ENCODE results near the gene IFI16. TPM values are rescaled to one million over a fixed set of nuclear protein-coding genes. Genes with fewer than 3 reads are reported as not detected.

IFI16 gene
- total and polyA plus RNA-seq, 4 donors, result 36.6 to 174 (median 110) TPM

DNA sequence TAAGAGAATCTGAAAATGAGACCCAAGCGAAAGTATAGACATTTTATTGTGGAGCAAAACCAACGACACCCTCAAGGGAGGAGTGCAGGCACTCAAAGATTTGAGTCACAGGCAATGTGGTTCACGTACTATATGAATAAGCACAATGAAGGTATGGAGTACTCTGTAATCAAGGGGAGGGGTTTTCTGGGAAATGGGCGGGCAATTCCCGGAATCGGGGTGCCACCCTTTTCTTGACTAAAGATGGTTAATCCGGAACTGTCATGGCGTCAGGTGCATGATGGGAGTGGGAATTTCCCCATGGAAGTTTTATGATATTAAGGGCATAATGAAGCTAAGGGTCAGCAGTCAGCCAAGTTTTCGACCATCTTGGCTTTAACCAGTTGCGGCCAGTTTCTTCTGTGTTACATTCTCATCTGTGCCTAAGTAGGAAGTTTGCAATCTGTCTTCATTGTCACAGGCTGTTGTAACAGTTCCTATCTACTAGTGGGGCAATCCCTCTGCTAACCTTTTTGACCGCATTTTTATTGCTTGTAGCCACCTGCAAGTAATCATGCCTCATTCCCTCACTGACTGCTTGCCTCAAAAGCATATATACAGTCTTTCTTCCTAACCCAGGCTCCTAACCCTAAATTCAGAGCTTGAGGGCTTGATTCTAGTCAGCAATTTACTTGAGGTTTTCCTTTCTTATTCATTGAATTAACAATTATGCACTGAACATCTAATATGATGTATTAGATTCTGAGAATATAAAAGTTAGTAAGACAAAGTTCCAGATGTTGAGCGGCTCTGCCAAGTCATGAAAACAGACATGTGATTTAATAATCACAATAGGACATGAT lies 67.6 kb downstream of the IFI16 start:
- intact Hi-C loops (cut with DNase I), result loop anchor here in 1 of 2 donors (10.0 kb wide), 1 partner anchor 873 kb away; no protein-coding TSS in a partner anchor
- Histone ChIP-seq H3K36me3 (ENCODE audit: control insufficient read depth in 1 of 2, insufficient read depth in 2 of 2, low read length in 1 of 2) (no peaks in the 10 kb centered on the region), H3K4me3 (ENCODE audit: low read length in 2 of 2) (no peak overlapping the region), H3K27ac (ENCODE audit: low read depth in 1 of 2, low read length in 2 of 2) (no peak overlapping the region), H3K4me1 (ENCODE audit: control insufficient read depth in 1 of 2, insufficient read depth in 2 of 2, low read length in 2 of 2) (no peaks in the 10 kb centered on the region), H3K9me3 (ENCODE audit: control insufficient read depth, low read length) (no peaks in the 10 kb centered on the region), H3K27me3 (ENCODE audit: control insufficient read depth in 1 of 2, insufficient read depth in 2 of 2, low read length in 1 of 2) (no peaks in the 10 kb centered on the region)
- 80 to 82% methylated on average over 12 of the region's 12 CpGs for WGBS, 2 donors
- ATAC-seq (ENCODE audit: low FRiP score) (peak; percentile 56), DNase-seq (peak; percentile 72 to 77)

DNA sequence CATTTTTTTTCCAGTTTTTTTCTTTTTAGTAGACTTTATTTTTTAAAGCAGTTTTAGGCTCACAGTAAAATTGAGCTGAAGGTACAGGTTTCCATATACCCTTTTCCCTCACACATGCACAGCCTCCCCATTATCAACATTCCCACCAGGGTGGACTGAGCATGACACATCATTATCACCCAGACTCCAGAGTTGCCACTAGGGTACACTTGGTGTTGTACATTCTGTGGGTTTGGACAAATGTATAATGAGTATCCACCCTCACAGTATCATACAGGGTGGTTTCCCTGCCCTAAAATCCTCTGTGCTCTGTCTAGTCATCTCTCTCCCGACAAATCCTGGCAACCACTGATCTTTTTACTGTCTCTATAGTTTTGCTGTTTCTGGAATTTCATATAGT lies 69.8 kb downstream of the IFI16 start:
- WGBS, 2 donors, result 81 to 83% methylated on average over 1 of the region's 1 CpG
- intact Hi-C loops (cut with DNase I), result loop anchor here in 1 of 2 donors (10.0 kb wide), 1 partner anchor 875 kb away; no protein-coding TSS in a partner anchor
- Histone ChIP-seq H3K36me3 (ENCODE audit: control insufficient read depth in 1 of 2, insufficient read depth in 2 of 2, low read length in 1 of 2) (no peaks in the 10 kb centered on the region), H3K27me3 (ENCODE audit: control insufficient read depth in 1 of 2, insufficient read depth in 2 of 2, low read length in 1 of 2) (no peaks in the 10 kb centered on the region), H3K27ac (ENCODE audit: low read depth in 1 of 2, low read length in 2 of 2) (no peak overlapping the region), H3K9me3 (ENCODE audit: control insufficient read depth, low read length) (no peaks in the 10 kb centered on the region), H3K4me3 (ENCODE audit: low read length in 2 of 2) (no peak overlapping the region), H3K4me1 (ENCODE audit: control insufficient read depth in 1 of 2, insufficient read depth in 2 of 2, low read length in 2 of 2) (no peaks in the 10 kb centered on the region)
- DNase-seq (no peak), ATAC-seq (ENCODE audit: low FRiP score) (no peak)

DNA sequence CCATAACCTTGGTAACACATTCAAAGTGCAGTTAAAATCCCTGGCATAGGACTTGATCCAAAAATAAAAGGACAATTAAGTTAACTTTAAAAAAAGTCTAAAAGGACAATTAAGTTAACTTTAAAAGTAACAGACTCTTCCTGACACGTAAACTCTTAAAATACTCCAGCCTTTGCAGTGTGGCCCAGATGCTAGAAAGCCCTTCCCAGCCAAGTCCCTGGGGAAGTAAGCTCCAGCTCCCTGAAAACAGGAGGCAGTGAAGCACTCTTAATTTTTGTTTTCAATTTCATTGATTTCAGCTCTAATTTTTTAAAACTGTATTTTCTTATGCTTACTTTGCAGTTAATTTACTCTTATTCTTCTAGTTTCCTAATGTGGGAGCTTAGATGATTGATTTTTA lies 71.9 kb downstream of the IFI16 start:
- H3K4me3 ChIP-seq (ENCODE audit: low read length in 2 of 2), result no peak overlapping the region
- intact Hi-C loops (cut with DNase I), result no loop called here
- 23 to 39% methylated on average over 1 of the region's 1 CpG for WGBS, 2 donors
- H3K36me3 ChIP-seq (ENCODE audit: control insufficient read depth in 1 of 2, insufficient read depth in 2 of 2, low read length in 1 of 2), result no peaks in the 10 kb centered on the region
- DNase-seq (no peak), ATAC-seq (ENCODE audit: low FRiP score) (no peak)
- no peaks in the 10 kb centered on the region for H3K27me3 ChIP-seq (ENCODE audit: control insufficient read depth in 1 of 2, insufficient read depth in 2 of 2, low read length in 1 of 2)
- H3K4me1 ChIP-seq (ENCODE audit: control insufficient read depth in 1 of 2, insufficient read depth in 2 of 2, low read length in 2 of 2), result no peaks in the 10 kb centered on the region
- no peak overlapping the region for H3K27ac ChIP-seq (ENCODE audit: low read depth in 1 of 2, low read length in 2 of 2)
- no peaks in the 10 kb centered on the region for H3K9me3 ChIP-seq (ENCODE audit: control insufficient read depth, low read length)

DNA sequence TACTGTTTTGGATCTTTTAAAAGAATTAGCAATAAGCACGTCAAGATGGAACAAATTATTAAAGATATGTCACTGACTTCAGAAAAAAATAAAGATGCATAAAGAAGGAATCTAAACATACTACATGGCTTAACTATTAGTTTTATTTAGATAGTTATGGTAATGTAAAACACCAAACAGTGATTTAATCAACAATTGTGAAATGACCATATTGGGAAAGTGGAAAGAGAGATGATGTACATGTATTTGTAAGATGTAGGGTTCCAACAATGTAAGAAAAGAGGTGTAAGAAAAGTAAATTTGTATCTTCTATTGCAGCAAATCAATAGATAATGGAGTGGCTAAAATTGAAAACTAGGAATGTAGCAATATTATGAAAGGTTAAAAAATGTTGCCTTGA lies 73.3 kb downstream of the IFI16 start:
- no peak for DNase-seq
- Histone ChIP-seq H3K36me3 (ENCODE audit: control insufficient read depth in 1 of 2, insufficient read depth in 2 of 2, low read length in 1 of 2) (no peaks in the 10 kb centered on the region), H3K27me3 (ENCODE audit: control insufficient read depth in 1 of 2, insufficient read depth in 2 of 2, low read length in 1 of 2) (no peaks in the 10 kb centered on the region), H3K4me3 (ENCODE audit: low read length in 2 of 2) (no peak overlapping the region), H3K27ac (ENCODE audit: low read depth in 1 of 2, low read length in 2 of 2) (no peak overlapping the region), H3K4me1 (ENCODE audit: control insufficient read depth in 1 of 2, insufficient read depth in 2 of 2, low read length in 2 of 2) (no peaks in the 10 kb centered on the region), H3K9me3 (ENCODE audit: control insufficient read depth, low read length) (no peaks in the 10 kb centered on the region)
- no peak for ATAC-seq (ENCODE audit: low FRiP score)
- 82 to 87% methylated on average over 1 of the region's 1 CpG for WGBS, 2 donors
- intact Hi-C loops (cut with DNase I), result no loop called here

DNA sequence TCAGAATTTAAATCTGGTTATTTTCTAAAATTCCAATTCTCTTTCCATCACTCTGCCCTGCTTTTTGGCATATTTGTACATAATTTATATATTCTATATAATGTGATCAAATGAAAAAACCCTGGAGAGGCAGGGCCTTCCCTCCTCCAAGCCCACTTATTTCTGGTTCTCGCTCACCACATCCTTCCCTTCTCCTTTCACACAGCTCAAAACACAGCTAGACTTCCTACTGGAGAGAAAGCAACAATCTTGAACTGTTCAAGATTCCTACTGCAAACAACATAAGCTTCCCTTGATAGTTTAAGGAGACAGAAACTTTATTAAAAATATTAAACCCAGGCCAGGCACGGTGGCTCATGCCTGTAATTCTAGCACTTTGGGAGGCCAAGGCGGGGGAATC lies 74.4 kb downstream of the IFI16 start:
- H3K27me3 ChIP-seq (ENCODE audit: control insufficient read depth in 1 of 2, insufficient read depth in 2 of 2, low read length in 1 of 2), result no peaks in the 10 kb centered on the region
- H3K4me1 ChIP-seq (ENCODE audit: control insufficient read depth in 1 of 2, insufficient read depth in 2 of 2, low read length in 2 of 2), result no peaks in the 10 kb centered on the region
- 75 to 76% methylated on average over 3 of the region's 3 CpGs for WGBS, 2 donors
- no peak for ATAC-seq (ENCODE audit: low FRiP score)
- H3K4me3 ChIP-seq (ENCODE audit: low read length in 2 of 2), result no peak overlapping the region
- no peak overlapping the region for H3K27ac ChIP-seq (ENCODE audit: low read depth in 1 of 2, low read length in 2 of 2)
- H3K9me3 ChIP-seq (ENCODE audit: control insufficient read depth, low read length), result no peaks in the 10 kb centered on the region
- no peaks in the 10 kb centered on the region for H3K36me3 ChIP-seq (ENCODE audit: control insufficient read depth in 1 of 2, insufficient read depth in 2 of 2, low read length in 1 of 2)
- intact Hi-C loops (cut with DNase I), result no loop called here
- DNase-seq, result no peak

DNA sequence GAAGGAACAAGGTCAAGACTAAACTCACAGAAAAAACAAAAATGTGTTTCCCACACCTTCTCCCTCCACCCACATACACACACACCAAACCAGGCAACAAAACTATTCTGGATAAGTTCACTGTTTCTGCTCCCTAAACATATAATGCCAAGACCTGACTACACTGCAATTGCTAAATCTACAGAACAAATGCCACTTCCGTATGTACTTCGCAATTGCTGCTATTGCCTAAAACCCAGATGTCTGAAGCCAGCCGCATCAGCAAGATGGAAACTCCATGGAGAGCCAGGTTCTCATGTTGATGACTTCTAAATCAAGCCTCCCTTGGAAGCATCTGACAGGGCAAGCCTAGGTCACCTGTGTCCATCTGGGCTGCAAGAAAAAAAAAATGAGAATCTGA lies 75.2 kb downstream of the IFI16 start:
- intact Hi-C loops (cut with DNase I), result no loop called here
- no peak for ATAC-seq (ENCODE audit: low FRiP score)
- WGBS, 2 donors, result 89 to 90% methylated on average over 3 of the region's 3 CpGs

DNA sequence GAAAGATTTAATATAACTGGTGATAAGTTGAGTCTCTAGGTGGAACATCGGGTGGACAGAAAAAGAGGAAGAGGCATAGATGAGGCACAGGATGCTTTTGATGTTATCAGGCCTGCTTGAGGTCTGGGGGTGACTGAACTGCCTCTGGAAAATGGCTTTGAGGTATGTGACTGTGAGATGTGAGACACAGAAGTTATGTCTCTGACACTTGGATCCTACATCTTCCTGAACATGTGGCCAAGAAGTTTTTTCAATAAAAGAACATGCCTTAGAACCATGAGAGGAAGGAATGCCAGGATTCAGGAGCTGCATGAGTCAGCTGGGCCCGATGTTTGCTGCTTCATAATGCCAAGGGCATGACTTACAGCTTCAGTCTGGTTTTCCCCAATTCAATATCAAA lies 78.3 kb downstream of the IFI16 start:
- intact Hi-C loops (cut with DNase I), result no loop called here
- ATAC-seq (ENCODE audit: low FRiP score) (no peak), DNase-seq (no peak)
- H3K27me3 ChIP-seq (ENCODE audit: control insufficient read depth in 1 of 2, insufficient read depth in 2 of 2, low read length in 1 of 2), result no peaks in the 10 kb centered on the region
- 45 to 47% methylated on average over 2 of the region's 2 CpGs for WGBS, 2 donors
- H3K27ac ChIP-seq (ENCODE audit: low read depth in 1 of 2, low read length in 2 of 2), result no peak overlapping the region
- H3K36me3 ChIP-seq (ENCODE audit: control insufficient read depth in 1 of 2, insufficient read depth in 2 of 2, low read length in 1 of 2), result no peaks in the 10 kb centered on the region
- H3K4me3 ChIP-seq (ENCODE audit: low read length in 2 of 2), result no peak overlapping the region
- H3K9me3 ChIP-seq (ENCODE audit: control insufficient read depth, low read length), result no peaks in the 10 kb centered on the region
- no peaks in the 10 kb centered on the region for H3K4me1 ChIP-seq (ENCODE audit: control insufficient read depth in 1 of 2, insufficient read depth in 2 of 2, low read length in 2 of 2)

More for the DNA sequence above, 75.2 kb downstream of the IFI16 start:
- no peak overlapping the region for H3K27ac ChIP-seq (ENCODE audit: low read depth in 1 of 2, low read length in 2 of 2)
- no peaks in the 10 kb centered on the region for H3K36me3 ChIP-seq (ENCODE audit: control insufficient read depth in 1 of 2, insufficient read depth in 2 of 2, low read length in 1 of 2)
- DNase-seq, result no peak
- H3K27me3 ChIP-seq (ENCODE audit: control insufficient read depth in 1 of 2, insufficient read depth in 2 of 2, low read length in 1 of 2), result no peaks in the 10 kb centered on the region
- no peaks in the 10 kb centered on the region for H3K4me1 ChIP-seq (ENCODE audit: control insufficient read depth in 1 of 2, insufficient read depth in 2 of 2, low read length in 2 of 2)
- no peaks in the 10 kb centered on the region for H3K9me3 ChIP-seq (ENCODE audit: control insufficient read depth, low read length)
- H3K4me3 ChIP-seq (ENCODE audit: low read length in 2 of 2), result no peak overlapping the region

DNA sequence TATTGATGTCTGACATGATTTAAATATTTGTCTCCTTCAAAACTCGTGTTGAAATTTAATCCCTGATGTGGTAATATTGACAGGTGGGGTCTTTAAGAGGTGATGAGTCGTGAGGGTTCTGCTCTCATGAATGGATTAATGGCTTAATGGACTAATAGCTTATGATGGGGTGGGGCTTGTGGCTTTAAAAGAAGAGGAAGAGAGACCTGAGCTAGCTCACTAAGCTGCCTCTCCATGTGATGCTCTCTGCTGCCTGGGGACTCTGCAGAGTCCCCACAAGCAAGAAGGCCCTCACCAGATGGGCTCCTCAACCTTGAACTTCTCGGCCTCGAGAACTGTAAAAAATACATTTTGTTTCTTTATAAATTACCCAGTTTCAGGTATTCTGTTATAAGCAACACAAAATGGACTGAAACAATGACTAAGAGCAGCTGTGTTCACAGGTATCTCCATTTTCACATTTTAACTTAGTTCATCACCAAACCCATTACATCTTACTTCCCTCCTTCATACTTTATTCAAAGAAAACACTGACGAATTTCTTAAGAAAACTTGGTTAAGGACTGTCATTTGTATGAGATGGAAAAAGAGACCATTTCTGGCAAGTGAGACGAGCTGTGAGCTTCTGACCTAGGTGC lies 79.0 kb downstream of the IFI16 start:
- intact Hi-C loops (cut with DNase I), result no loop called here
- Histone ChIP-seq H3K36me3 (ENCODE audit: control insufficient read depth in 1 of 2, insufficient read depth in 2 of 2, low read length in 1 of 2) (no peaks in the 10 kb centered on the region), H3K9me3 (ENCODE audit: control insufficient read depth, low read length) (no peaks in the 10 kb centered on the region), H3K4me3 (ENCODE audit: low read length in 2 of 2) (no peak overlapping the region), H3K4me1 (ENCODE audit: control insufficient read depth in 1 of 2, insufficient read depth in 2 of 2, low read length in 2 of 2) (no peaks in the 10 kb centered on the region), H3K27me3 (ENCODE audit: control insufficient read depth in 1 of 2, insufficient read depth in 2 of 2, low read length in 1 of 2) (no peaks in the 10 kb centered on the region), H3K27ac (ENCODE audit: low read depth in 1 of 2, low read length in 2 of 2) (no peak overlapping the region)
- ATAC-seq (ENCODE audit: low FRiP score), result no peak
- DNase-seq, result no peak
- WGBS, 2 donors, result 72 to 73% methylated on average over 6 of the region's 6 CpGs

Data from aorta (tissue), 5 donors.